Erythroblast (primary cell): Measurements from ENCODE around the gene CFAP58.

Source experiments
- DNase-seq, 2 experiments: peaks; one replicate each; lab custom pipeline; 2025; lab: John Stamatoyannopoulos, UW
- GATA1 ChIP-seq: IDR thresholded peaks from 2 replicates; pipeline ENCODE4 v1.6.1; 2011; ENCODE audit warnings: low read depth, mild to moderate bottlenecking, control low read depth, low read length, moderate library complexity
- POLR2A ChIP-seq: IDR thresholded peaks from 2 replicates; pipeline ENCODE4 v1.6.1; 2011; ENCODE audit warnings: mild to moderate bottlenecking, low read length

Gene CFAP58

GRCh38 chr10:104336821-104337467 is 16.7 kb upstream of the CFAP58 start:
- DNase-seq: peak; percentile 38 to 65
- peak; percentile 29 for TF ChIP-seq POLR2A
- no peak for TF ChIP-seq GATA1

GRCh38 chr10:104337521-104337984 is 16.1 kb upstream of the CFAP58 start:
- peak; percentile 60 to 78 for DNase-seq
- TF ChIP-seq POLR2A (no peak), GATA1 (no peak)

- no peak for TF ChIP-seq GATA1
- TF ChIP-seq POLR2A: peak; percentile 81
- peak; percentile 85 to 91 for DNase-seq
Measured at GRCh38 chr10:104337985-104338735, 15.5 kb upstream of the CFAP58 start, which contains the start of gene ITPRIP. ITPRIP (minus strand) TSS chr10:104338465; CDS start chr10:104316051, 22,414 bp downstream.

- peak; percentile 82 to 89 for DNase-seq
- no peak for TF ChIP-seq GATA1
- no peak for TF ChIP-seq POLR2A
Measured at GRCh38 chr10:104339469-104340110, 14.0 kb upstream of the CFAP58 start.

- DNase-seq: peak; percentile 83 to 85
- TF ChIP-seq GATA1 (no peak), POLR2A (peak; percentile 67)
Measured at GRCh38 chr10:104340111-104340526, 13.5 kb upstream of the CFAP58 start.

- TF ChIP-seq POLR2A (no peak), GATA1 (no peak)
- peak; percentile 50 to 71 for DNase-seq
Measured at GRCh38 chr10:104340641-104341040, 13.0 kb upstream of the CFAP58 start.

- TF ChIP-seq POLR2A: no peak
- DNase-seq: no peak
Measured at GRCh38 chr10:104342941-104343411, 10.7 kb upstream of the CFAP58 start.

GRCh38 chr10:104344219-104344618 is 9.4 kb upstream of the CFAP58 start:
- no peak for DNase-seq
- no peak for TF ChIP-seq POLR2A
- no peak for TF ChIP-seq GATA1

- TF ChIP-seq GATA1: no peak
- no peak for TF ChIP-seq POLR2A
Measured at GRCh38 chr10:104345515-104345914, 8.1 kb upstream of the CFAP58 start.

GRCh38 chr10:104345941-104346340 is 7.7 kb upstream of the CFAP58 start:
- DNase-seq: peak in 1 of 2 experiments; percentile 47
- TF ChIP-seq GATA1 (no peak), POLR2A (no peak)

More at GRCh38 chr10:104345515-104345914, 8.1 kb upstream of the CFAP58 start:
- DNase-seq: peak; percentile 37 to 67

GRCh38 chr10:104347295-104348045 is 6.2 kb upstream of the CFAP58 start:
- no peak for TF ChIP-seq GATA1
- TF ChIP-seq POLR2A: no peak
- DNase-seq: peak; percentile 71 to 83

GRCh38 chr10:104348601-104349000 is 5.0 kb upstream of the CFAP58 start:
- no peak for DNase-seq

GRCh38 chr10:104349623-104350126 is 4.0 kb upstream of the CFAP58 start:
- no peak for TF ChIP-seq GATA1
- peak; percentile 64 to 80 for DNase-seq

More at GRCh38 chr10:104348601-104349000, 5.0 kb upstream of the CFAP58 start:
- TF ChIP-seq POLR2A: no peak
- TF ChIP-seq GATA1: no peak
